SW480 (cell line): Measurements from ENCODE around the gene HYAL1.
A peak's percentile ranks its signal among the peaks of the same experiment; 100 is the strongest.
"Not testable (repeated sequence)": the region's sequence is repeated elsewhere in the genome, so short reads cannot be mapped to it uniquely, and the experiment has no call there.

ENCODE experiments used
- DNase-seq: peaks from one replicate; pipeline ENCODE4 v3.0.0-alpha.2; 2016; ENCODE audit warnings: low spot score

The HYAL1 gene

DNA sequence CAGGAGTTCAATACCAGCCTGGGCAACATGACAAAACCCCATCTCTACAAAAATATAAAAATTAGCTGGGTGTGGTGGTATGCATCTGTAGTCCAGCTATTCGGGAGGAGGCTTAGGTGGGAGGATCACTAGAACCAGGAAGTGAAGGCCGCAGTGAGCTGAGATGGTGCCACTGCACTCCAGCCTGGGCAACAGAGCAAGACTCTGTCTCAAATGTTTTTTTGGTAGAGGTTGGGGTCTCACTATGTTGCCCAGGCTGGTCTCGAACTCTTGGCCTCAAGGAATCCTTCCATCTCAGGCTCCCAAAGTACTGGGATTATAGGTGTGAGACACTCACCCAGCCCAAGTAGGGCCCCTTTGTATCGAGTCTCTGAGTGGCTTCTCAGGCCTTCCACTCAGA lies 9.3 kb downstream of the HYAL1 start:
- no peak for DNase-seq

DNA sequence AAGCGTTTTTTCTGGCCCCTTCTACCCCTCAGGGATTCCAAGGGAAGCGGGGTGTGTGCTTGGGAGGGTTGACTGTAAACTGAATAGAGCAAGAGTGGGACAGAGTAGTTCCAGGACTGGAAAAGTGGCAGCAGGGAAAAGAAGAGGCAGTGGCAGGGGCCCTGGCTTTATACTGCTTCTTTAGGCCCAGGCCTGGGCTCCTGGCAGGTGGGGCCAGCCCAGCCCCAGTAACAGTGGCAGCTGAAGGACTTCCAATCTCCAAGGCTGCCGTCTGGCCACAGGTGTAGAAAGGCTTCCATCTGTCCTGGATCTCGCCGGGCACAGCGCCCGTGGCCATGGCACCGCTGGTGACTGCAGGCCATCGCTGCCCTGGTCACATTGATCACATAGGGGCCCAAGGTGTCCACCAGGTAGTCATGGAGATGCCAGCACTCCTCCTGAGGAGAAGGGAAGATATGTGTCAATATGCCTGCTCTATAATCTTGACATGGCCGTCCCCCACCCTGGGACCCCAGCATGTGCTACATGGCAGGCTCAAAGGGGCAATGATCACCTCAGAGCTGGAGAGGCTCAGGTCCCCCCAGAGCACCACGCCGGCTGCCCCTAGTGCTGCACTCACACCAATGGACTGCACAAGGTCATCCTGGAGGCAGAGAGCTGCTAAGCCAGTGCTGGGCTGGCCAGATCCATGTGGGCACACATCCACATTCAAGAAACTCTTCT lies 10.1 kb downstream of the HYAL1 start:
- no peak for DNase-seq

- DNase-seq = peak; percentile 98
Measured at GRCh38 chr3:50292159-50293078, 11.0 kb downstream of the HYAL1 start, which contains the start of gene IFRD2. TSS of gene IFRD2 (minus strand) at chr3:50292429. CDS start at chr3:50292274, 155 bp downstream.

GRCh38 chr3:50290161-50290641 lies 13.2 kb downstream of the HYAL1 start:
- no peak for DNase-seq

- DNase-seq = no peak
Measured at GRCh38 chr3:50289130-50289529, 14.2 kb downstream of the HYAL1 start.

- no peak for DNase-seq
Measured at GRCh38 chr3:50288387-50289007, 14.9 kb downstream of the HYAL1 start.

DNA sequence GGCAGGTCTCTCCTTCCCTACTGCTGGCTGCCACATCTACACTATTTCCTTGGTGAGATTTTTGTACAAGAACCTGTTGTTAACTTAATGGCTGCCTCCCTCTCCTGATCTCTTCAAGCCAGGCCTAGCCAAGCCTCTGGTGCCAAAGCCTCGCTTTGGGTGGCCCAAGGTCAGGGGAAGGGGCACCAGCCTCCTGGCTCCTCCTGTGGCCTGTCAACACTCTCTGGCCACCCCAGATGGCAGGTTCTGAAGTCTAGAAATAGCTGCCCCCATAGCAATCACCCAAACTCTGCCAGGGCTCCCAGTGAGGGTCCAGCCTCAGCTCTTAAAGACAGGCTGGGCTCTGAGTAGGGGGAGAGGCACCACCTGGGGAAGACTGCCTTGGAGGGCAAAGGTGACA lies 16.1 kb downstream of the HYAL1 start:
- no peak for DNase-seq

DNA sequence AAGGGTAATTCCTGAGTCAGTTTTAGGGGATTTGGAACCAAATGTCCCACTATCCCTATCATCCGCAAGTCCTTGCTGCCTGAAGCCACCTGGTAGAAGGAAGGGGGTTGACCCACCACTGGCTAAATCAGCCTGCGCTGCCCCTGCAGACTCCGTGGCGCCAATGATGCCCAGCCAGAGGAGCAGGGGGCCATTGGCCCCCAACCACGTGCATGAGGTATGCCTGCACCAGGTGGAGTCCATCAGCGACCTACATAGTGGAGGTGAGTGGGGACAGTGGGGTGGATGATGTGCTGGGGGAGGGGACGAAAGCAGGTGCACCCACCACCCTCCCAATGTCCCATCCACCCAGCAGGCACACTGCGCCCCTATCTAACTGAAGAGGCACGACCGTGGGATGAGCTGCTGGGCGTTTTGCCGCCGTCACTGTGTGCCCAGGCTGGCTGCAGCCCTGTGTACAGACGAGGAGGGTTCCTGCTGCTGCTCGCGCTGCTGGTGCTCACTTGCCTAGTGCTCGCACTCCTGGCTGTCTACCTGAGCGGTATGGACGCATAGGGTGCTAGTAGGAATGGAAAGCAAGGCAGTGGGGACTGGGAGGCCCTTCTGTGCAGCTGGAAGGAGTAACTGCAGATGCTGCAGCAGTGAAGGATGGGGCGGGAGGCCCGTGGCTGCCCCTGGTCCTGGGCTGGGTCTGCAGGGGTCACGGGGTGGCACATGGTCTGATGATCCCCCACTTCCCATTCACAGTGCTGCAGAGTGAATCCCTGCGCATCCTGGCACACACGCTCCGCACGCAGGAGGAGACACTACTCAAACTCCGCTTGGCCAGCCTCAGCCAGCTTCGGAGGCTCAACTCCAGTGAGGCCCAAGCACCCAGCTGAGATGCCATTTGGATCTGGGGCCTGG lies 16.8 kb downstream of the HYAL1 start:
- DNase-seq = no peak

GRCh38 chr3:50284121-50284520 lies 19.3 kb downstream of the HYAL1 start:
- DNase-seq = not testable (repeated sequence)

DNA sequence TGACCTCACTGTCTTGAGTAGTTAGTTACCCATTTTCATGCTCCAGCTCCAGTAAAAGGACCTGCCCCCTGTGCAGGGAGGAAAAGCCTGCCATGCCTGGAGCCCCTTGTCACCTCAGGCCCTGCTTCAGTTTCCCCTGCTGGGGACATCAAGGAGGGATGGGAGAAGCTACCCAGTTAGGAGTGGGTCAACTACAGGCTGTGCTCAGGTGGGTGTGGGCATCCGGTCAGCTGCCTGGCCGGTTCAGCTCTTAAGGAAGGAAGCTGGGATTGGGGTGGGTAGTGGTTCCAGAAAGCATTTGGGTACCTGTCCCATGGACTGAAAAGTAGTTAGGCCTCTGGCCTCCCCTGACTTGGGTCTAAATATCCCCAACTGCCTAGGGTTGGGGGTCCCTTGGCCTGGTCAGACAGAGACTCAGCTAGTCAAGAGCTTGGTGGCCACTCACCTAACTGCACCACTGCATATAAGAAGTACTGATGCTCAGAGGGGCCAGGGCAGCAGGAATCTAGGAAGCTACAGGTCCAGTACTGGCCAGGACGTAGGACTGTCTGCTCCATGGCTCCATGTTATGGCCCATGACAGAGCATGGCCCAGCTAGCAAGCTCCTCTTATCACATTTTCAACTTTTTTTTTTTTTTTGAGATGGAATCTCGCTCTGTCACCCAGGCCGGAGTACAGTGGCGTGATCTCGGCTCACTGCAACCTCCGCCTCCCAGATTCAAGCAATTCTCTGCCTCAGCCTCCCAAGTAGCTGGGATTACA lies 23.9 kb downstream of the HYAL1 start:
- DNase-seq = no peak

DNA sequence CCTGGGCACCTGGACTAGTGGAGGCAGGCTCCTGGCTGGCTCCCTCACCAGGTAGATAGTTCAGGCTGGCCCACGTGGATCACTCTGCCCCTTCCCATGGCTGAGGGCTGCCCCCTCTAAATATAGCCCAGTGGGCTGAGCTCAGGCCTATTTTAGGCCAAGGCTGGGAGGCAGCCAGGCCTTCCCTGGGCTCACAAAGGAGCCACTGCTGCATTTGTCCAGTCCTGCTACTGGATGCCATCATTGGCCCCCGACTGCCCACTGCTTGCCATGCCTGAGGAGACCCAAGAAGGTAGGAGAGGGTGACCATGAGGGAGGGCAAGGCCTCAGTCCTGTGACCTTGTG lies 24.5 kb downstream of the HYAL1 start, which contains the start of gene LSMEM2:
TSS of gene LSMEM2 (plus strand) at position 208 of the 345 bp plus-strand sequence. CDS start at position 235, 27 bp downstream.
- no peak for DNase-seq

DNA sequence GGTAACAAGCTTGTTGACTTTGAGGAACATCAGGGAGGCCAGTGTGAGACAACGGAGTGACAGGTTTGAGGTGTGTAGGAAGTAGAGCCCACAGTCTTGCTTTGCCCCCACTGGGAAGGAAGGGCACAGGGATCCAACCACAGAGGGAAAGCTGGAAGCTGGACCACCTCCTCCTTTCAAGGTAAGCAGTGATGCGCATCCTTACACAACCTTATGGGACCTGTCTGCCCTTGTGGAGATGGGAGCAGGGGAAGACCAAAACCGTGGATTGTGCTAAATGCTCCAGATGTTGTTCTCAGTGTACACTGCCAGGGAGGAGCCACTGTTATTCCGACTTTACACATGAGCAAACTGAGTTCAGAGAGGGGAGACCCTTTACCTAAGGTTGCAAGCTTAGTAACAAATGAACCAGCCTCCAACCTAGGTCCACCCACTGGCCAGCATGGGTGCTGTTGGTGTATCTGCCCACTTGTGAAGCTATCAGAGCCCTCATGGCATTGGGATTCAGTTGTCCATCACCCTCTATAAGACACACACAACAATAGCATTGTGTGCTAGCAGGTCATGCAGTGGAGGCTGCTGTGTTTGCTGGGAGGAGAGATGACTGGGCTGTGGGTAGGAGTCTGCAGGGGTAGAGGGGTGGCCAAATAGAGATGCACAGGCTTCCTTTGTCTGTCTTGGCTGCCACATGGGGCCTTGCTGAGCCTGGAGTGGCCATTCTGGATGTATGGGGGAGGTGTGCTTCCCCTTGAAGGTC lies 25.1 kb downstream of the HYAL1 start:
- no peak for DNase-seq

GRCh38 chr3:50276762-50277101 lies 26.6 kb downstream of the HYAL1 start:
- DNase-seq = no peak

- DNase-seq = no peak
Measured at GRCh38 chr3:50275996-50276761, 27.2 kb downstream of the HYAL1 start.

DNA sequence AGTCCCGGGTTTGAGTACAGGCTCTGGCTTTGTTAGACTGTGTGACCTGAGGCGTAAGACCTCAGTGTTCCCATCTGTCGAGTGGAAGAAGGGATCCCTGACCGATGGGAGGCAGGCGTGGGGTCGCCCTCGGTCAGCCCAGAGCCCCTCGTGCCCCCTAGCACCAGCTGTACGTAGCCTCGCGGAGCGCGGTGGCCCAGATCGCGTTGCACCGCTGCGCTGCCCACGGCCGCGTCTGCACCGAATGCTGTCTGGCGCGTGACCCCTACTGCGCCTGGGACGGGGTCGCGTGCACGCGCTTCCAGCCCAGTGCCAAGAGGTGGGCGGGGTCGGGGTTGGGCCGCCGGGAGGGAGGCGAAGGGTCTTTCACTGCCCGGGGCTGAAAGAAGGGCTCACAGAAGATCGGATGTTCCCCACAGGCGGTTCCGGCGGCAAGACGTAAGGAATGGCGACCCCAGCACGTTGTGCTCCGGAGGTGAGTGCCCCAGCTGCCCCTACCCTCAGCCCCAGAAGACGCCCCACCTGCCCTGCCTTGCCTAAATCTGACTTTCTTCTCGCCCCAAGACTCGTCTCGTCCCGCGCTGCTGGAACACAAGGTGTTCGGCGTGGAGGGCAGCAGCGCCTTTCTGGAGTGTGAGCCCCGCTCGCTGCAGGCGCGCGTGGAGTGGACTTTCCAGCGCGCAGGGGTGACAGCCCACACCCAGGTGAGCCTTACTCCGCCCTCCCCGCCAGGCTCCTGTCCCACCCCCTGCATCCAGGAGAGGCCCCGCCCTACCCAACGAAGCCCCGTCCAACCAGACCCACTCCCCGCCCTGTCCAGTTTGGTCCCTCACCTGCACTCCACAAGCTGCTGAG lies 28.0 kb downstream of the HYAL1 start:
- no peak for DNase-seq

- DNase-seq = no peak
Measured at GRCh38 chr3:50274371-50275104, 28.8 kb downstream of the HYAL1 start.

- no peak for DNase-seq
Measured at GRCh38 chr3:50273689-50274065, 29.7 kb downstream of the HYAL1 start.
